Testis (tissue), 2 donors: ENCODE measurements around the gene COL21A1.

Experiments
- CTCF ChIP-seq, 3 experiments: fragments of 450-650 bp in 2 of 3; fragments of 200-600 bp in 1 of 3; sonication (generic) in 1 of 3; IDR thresholded peaks; one replicate each; pipeline ENCODE4 v1.5.1; 2016 to 2019; ENCODE audit warnings: antibody characterized with exemption in 3 of 3, mild to moderate bottlenecking in 2 of 3, moderate library complexity in 1 of 3
- POLR2A ChIP-seq: fragments of 450-650 bp; IDR thresholded peaks from one replicate; pipeline ENCODE4 v1.6.1; 2017; ENCODE audit warnings: antibody characterized with exemption, mild to moderate bottlenecking, moderate library complexity

GRCh38 chr6:56087421-56087820 lies 160.0 kb downstream of the COL21A1 start:
- no peak for TF ChIP-seq CTCF (IDR thresholded peaks at IDR 0.05)
- TF ChIP-seq POLR2A: no peak
